Activated B cell treated with CpG ODN at 0.5 μM for 24 hours (primary cell): Measurements from ENCODE around the gene PSMB10. TPM values are rescaled to one million over a fixed set of nuclear protein-coding genes. Genes with fewer than 3 reads are reported as not detected.
"Not testable (repeated sequence)": the region's sequence is repeated elsewhere in the genome, so short reads cannot be mapped to it uniquely, and the experiment has no call there.

Experiments used
- ATAC-seq: fragments of 200-7000 bp; cut with Tn5 transposase; one replicate; pipeline ENCODE4 v1.10.0; 2021; ENCODE audit warnings: low read depth, mild to moderate bottlenecking, moderate library complexity
- CTCF ChIA-PET: fragments of 350-600 bp; sonication (Branson Sonifier 250); formaldehyde crosslinking; loops from one replicate; lab custom pipeline; 2021; ENCODE audit warnings: antibody characterized with exemption; lab: Charles Lee
- POLR2A ChIA-PET: fragments of 350-600 bp; sonication (Branson Sonifier 250); formaldehyde crosslinking; loops from one replicate; lab custom pipeline; 2021; ENCODE audit warnings: antibody characterized with exemption; lab: Charles Lee
- DNase-seq: peaks from one replicate; pipeline ENCODE4 v3.0.0; 2022
- H3K27ac Mint-ChIP-seq: one replicate; pipeline ENCODE4 v1.8.0; 2020; ENCODE audit warnings: mixed read lengths
- H3K27me3 Mint-ChIP-seq: one replicate; pipeline ENCODE4 v1.8.0; 2021; ENCODE audit warnings: mixed read lengths
- H3K36me3 Mint-ChIP-seq: one replicate; pipeline ENCODE4 v1.8.0; 2021; ENCODE audit warnings: low read depth, mixed read lengths
- H3K4me1 Mint-ChIP-seq: one replicate; pipeline ENCODE4 v1.8.0; 2021; ENCODE audit warnings: mixed read lengths
- H3K4me3 Mint-ChIP-seq: one replicate; pipeline ENCODE4 v1.8.0; 2020; ENCODE audit warnings: mild to moderate bottlenecking, mixed read lengths
- H3K9me3 Mint-ChIP-seq: one replicate; pipeline ENCODE4 v1.8.0; 2020; ENCODE audit warnings: mixed read lengths
- intact Hi-C: fragments of 100-400 bp; cut with micrococcal nuclease; formaldehyde crosslinking; loops from one replicate; pipeline ENCODE4 v1.15.1; 2024
- total RNA-seq: library from RNA; stranded (reverse); gene quantifications from 2 replicates; pipeline ENCODE4 v1.2.3, GENCODE V29; 2022
- TF ChIP-seq, protein P1 (sequence below): fragments of 200-600 bp; IDR thresholded peaks from one replicate; pipeline ENCODE4 v1.8.0; 2022; ENCODE audit warnings: antibody characterized with exemption, mild to moderate bottlenecking

Gene PSMB10
- total RNA-seq, 1 donor from 2014 or later: 202 TPM

- no peak for ATAC-seq
- Mint-ChIP-seq H3K27ac (no peak overlapping the region), H3K4me1 (peaks cover 6% of the 10 kb centered on the region), H3K36me3 (peaks cover 39% of the 10 kb centered on the region), H3K4me3 (no peak overlapping the region), H3K9me3 (no peaks in the 10 kb centered on the region), H3K27me3 (no peaks in the 10 kb centered on the region)
- TF ChIP-seq, protein P1, sequence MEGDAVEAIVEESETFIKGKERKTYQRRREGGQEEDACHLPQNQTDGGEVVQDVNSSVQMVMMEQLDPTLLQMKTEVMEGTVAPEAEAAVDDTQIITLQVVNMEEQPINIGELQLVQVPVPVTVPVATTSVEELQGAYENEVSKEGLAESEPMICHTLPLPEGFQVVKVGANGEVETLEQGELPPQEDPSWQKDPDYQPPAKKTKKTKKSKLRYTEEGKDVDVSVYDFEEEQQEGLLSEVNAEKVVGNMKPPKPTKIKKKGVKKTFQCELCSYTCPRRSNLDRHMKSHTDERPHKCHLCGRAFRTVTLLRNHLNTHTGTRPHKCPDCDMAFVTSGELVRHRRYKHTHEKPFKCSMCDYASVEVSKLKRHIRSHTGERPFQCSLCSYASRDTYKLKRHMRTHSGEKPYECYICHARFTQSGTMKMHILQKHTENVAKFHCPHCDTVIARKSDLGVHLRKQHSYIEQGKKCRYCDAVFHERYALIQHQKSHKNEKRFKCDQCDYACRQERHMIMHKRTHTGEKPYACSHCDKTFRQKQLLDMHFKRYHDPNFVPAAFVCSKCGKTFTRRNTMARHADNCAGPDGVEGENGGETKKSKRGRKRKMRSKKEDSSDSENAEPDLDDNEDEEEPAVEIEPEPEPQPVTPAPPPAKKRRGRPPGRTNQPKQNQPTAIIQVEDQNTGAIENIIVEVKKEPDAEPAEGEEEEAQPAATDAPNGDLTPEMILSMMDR: no peak
- POLR2A ChIA-PET: no interaction called here
- CTCF ChIA-PET: interaction anchor here (1.5 kb wide), 1 partner anchor 36 kb away, joined by 5 read pairs; no protein-coding TSS in a partner anchor
- intact Hi-C loops: no loop called here
- DNase-seq: no peak
Observed at GRCh38 chr16:67919622-67920221, 16.9 kb downstream of the PSMB10 start.

DNA sequence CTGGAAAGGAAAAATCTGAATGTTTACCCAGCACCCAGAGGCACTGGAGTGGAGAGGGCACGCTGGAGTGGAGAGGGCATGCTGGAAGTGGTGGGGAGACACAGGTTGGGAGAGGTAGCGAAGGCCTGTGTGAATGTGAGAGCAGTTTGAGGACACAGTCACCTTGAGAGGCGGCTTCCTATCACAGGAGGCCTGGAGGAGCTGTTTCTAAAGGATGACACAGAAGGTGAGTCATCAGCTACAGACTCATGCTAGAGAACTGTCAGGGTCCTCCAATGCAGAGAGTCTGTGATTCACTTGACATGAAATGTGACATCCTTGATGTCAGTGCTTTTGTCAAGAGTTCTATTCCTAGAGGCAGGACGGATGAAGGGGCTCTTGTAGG is 18.8 kb downstream of the PSMB10 start:
- no peak overlapping the region for H3K4me3 Mint-ChIP-seq
- H3K27me3 Mint-ChIP-seq: no peaks in the 10 kb centered on the region
- H3K36me3 Mint-ChIP-seq: peaks cover 38% of the 10 kb centered on the region
- TF ChIP-seq, protein P1: no peak
- ChIA-PET POLR2A (no interaction called here), CTCF (no interaction called here)
- peaks cover 4% of the 10 kb centered on the region for H3K4me1 Mint-ChIP-seq
- H3K27ac Mint-ChIP-seq: no peak overlapping the region
- peak; percentile 50 for ATAC-seq
- no peak for DNase-seq
- no peaks in the 10 kb centered on the region for H3K9me3 Mint-ChIP-seq
- intact Hi-C loops: no loop called here

GRCh38 chr16:67917140-67917851 is 19.4 kb downstream of the PSMB10 start:
- POLR2A ChIA-PET: no interaction called here
- no peak for DNase-seq
- Mint-ChIP-seq H3K4me1 (peaks cover 4% of the 10 kb centered on the region), H3K27me3 (no peaks in the 10 kb centered on the region), H3K4me3 (no peak overlapping the region), H3K36me3 (peaks cover 36% of the 10 kb centered on the region), H3K9me3 (no peaks in the 10 kb centered on the region), H3K27ac (no peak overlapping the region)
- intact Hi-C loops: no loop called here
- ATAC-seq: no peak
- CTCF ChIA-PET: no interaction called here
- TF ChIP-seq, protein P1: no peak

DNA sequence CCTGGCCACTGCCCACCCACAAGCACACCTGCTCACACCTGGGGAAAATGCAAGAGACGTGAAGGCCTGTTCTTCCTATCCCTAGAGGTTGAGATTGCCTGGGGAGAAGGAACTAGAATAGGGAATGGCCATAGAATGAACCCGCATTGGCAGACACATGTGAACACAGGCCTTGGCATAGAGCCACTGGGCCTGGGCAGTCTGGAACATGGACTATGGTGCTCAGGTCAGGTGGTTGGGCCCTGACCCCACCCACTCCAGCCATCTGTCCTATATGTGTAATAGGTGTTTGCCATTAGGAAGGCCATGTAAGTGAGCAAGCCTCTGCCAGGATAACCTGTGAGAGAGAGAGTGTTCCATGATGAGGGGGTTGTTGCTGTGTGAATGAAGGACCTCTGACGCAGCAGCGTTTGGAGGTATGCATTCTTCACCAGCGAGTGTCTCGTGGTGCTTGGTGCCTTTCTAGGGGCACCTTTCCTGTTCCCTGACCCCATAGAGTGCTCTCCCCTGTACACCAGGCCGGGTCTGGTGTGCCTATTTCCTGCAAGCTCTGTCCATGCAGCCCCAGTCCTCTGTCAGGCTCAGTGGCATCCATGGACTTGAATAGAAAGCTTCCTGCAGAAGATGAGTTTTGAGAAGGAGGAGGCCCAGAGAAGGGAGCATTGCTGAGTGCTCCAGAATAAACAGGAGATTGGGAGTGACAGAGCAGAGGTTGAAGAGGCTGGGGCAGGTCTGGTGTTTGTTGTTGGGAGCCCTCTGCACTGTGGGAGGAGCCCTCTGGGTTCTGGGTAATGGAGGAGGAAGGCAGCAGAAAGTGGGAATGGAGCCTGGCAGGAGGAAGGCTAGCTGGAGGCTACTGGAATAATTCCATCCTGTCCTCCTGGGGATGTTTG is 20.6 kb downstream of the PSMB10 start:
- H3K36me3 Mint-ChIP-seq: peaks cover 39% of the 10 kb centered on the region
- no peaks in the 10 kb centered on the region for H3K27me3 Mint-ChIP-seq
- H3K9me3 Mint-ChIP-seq: no peaks in the 10 kb centered on the region
- H3K4me3 Mint-ChIP-seq: no peak overlapping the region
- no peak overlapping the region for H3K27ac Mint-ChIP-seq
- DNase-seq (no peak), ATAC-seq (no peak)
- H3K4me1 Mint-ChIP-seq: peaks cover 4% of the 10 kb centered on the region
- CTCF ChIA-PET: interaction anchor here (1.6 kb wide), 1 partner anchor 32 kb away, joined by 5 read pairs; no protein-coding TSS in a partner anchor
- POLR2A ChIA-PET: interaction anchor here (0.7 kb wide), 1 partner anchor 19 kb away, joined by 5 read pairs; no protein-coding TSS in a partner anchor
- TF ChIP-seq, protein P1: no peak
- intact Hi-C loops: no loop called here

DNA sequence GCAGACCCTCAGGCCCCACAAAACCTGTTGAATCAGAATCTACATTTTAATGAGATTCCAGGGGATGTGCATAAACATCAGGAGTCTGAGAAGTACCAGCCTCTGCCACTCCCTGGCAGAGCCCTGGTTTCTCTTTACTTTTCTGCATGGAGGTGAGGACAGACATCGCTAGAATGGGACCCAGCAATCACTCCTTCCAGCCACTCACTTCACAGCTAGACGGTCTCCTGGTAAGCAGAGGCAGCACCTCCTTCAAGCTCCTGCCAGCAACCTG is 21.2 kb downstream of the PSMB10 start:
- DNase-seq, H3K4me3 Mint-ChIP-seq, H3K4me1 Mint-ChIP-seq, H3K27me3 Mint-ChIP-seq, intact Hi-C loops, ATAC-seq, H3K9me3 Mint-ChIP-seq, H3K27ac Mint-ChIP-seq: not testable (repeated sequence)
- H3K36me3 Mint-ChIP-seq: peaks cover 42% of the 10 kb centered on the region
- ChIA-PET POLR2A (interaction anchor here (0.5 to 0.7 kb wide), 3 partner anchors 20 to 120 kb away, joined by 5 to 9 read pairs (median 5); no protein-coding TSS in a partner anchor), CTCF (interaction anchor here (1.6 kb wide), 1 partner anchor 32 kb away, joined by 5 read pairs; no protein-coding TSS in a partner anchor)
